Neural progenitor cell (in vitro differentiated cells): ENCODE measurements around the gene DCTPP1. TPM values are rescaled to one million over a fixed set of nuclear protein-coding genes. Genes with fewer than 3 reads are reported as not detected.

Source experiments
- DNase-seq: peaks from one replicate; pipeline ENCODE4 v3.0.0-alpha.2; 2016; ENCODE audit warnings: low spot score
- H2AFZ ChIP-seq: fragments of 200-600 bp; sonication (generic); replicated peaks from 2 replicates; pipeline ENCODE4 v1.6.1; 2016; ENCODE audit warnings: antibody characterized with exemption
- H3F3A ChIP-seq: fragments of 200-600 bp; sonication (generic); 2 replicates; pipeline ENCODE4 v1.6.1; 2016; ENCODE audit warnings: antibody characterized with exemption, low read depth
- H3K27ac ChIP-seq: fragments of 200-600 bp; sonication (generic); 2 replicates; pipeline ENCODE4 v1.5.1; 2016; ENCODE audit warnings: mild to moderate bottlenecking
- H3K27me3 ChIP-seq: fragments of 200-600 bp; sonication (generic); 2 replicates; pipeline ENCODE4 v1.6.1; 2016; ENCODE audit warnings: mild to moderate bottlenecking, moderate library complexity
- H3K36me3 ChIP-seq: fragments of 200-600 bp; sonication (generic); 2 replicates; pipeline ENCODE4 v1.5.1; 2016
- H3K4me1 ChIP-seq: fragments of 200-600 bp; sonication (generic); 2 replicates; pipeline ENCODE4 v1.6.1; 2016; ENCODE audit warnings: mixed run types
- H3K4me2 ChIP-seq: fragments of 200-600 bp; sonication (generic); 2 replicates; pipeline ENCODE4 v1.6.1; 2016
- H3K4me3 ChIP-seq: fragments of 200-600 bp; sonication (generic); 2 replicates; pipeline ENCODE4 v1.5.1; 2016
- H3K79me2 ChIP-seq: fragments of 200-600 bp; sonication (generic); 2 replicates; pipeline ENCODE4 v1.6.1; 2016; ENCODE audit warnings: low read depth
- H3K9ac ChIP-seq: fragments of 200-600 bp; sonication (generic); 2 replicates; pipeline ENCODE4 v1.6.1; 2016
- H3K9me3 ChIP-seq: fragments of 200-600 bp; sonication (generic); 2 replicates; pipeline ENCODE4 v1.5.1; 2016; ENCODE audit warnings: low read depth
- H4K20me1 ChIP-seq: fragments of 200-600 bp; sonication (generic); 2 replicates; pipeline ENCODE4 v1.6.1; 2016; ENCODE audit warnings: low read depth
- H3K27ac Mint-ChIP-seq: 3 replicates; pipeline ENCODE4 v1.8.0; 2021; ENCODE audit warnings: mixed read lengths
- H3K27me3 Mint-ChIP-seq: 2 replicates; pipeline ENCODE4 v1.8.0; 2022; ENCODE audit warnings: low read depth, mild to moderate bottlenecking, inconsistent platforms, moderate library complexity, mixed read lengths; ENCODE audit not compliant: insufficient read depth
- H3K36me3 Mint-ChIP-seq: 3 replicates; pipeline ENCODE4 v1.8.0; 2021; ENCODE audit warnings: mixed read lengths
- H3K4me1 Mint-ChIP-seq: 3 replicates; pipeline ENCODE4 v1.8.0; 2021; ENCODE audit warnings: mixed read lengths
- H3K4me3 Mint-ChIP-seq: 3 replicates; pipeline ENCODE4 v1.8.0; 2021; ENCODE audit warnings: mild to moderate bottlenecking, moderate library complexity, mixed read lengths
- H3K9me3 Mint-ChIP-seq: 3 replicates; pipeline ENCODE4 v1.8.0; 2020; ENCODE audit warnings: mixed read lengths
- CTCF ChIP-seq: fragments of 200-600 bp; sonication (generic); IDR thresholded peaks from 2 replicates; pipeline ENCODE4 v1.5.1; 2017; ENCODE audit warnings: antibody characterized with exemption, mild to moderate bottlenecking
- EZH2 ChIP-seq: fragments of 200-600 bp; sonication (generic); IDR thresholded peaks from 2 replicates; pipeline ENCODE4 v1.6.1; 2017; ENCODE audit warnings: antibody characterized with exemption, mild to moderate bottlenecking, moderate library complexity
- EZH2phosphoT487 ChIP-seq: fragments of 200-600 bp; sonication (generic); IDR thresholded peaks from 2 replicates; pipeline ENCODE4 v1.6.1; 2017; ENCODE audit warnings: antibody characterized with exemption
- total RNA-seq: library from RNA; depleted of rRNA; stranded (reverse); fragments of >200 nt; gene quantifications from 2 replicates; pipeline ENCODE4 v1.2.3, GENCODE V29; 2015; ENCODE audit warnings: low replicate concordance

The DCTPP1 gene
- total RNA-seq, 1 donor from 2014 or later: 30.4 TPM

DNA sequence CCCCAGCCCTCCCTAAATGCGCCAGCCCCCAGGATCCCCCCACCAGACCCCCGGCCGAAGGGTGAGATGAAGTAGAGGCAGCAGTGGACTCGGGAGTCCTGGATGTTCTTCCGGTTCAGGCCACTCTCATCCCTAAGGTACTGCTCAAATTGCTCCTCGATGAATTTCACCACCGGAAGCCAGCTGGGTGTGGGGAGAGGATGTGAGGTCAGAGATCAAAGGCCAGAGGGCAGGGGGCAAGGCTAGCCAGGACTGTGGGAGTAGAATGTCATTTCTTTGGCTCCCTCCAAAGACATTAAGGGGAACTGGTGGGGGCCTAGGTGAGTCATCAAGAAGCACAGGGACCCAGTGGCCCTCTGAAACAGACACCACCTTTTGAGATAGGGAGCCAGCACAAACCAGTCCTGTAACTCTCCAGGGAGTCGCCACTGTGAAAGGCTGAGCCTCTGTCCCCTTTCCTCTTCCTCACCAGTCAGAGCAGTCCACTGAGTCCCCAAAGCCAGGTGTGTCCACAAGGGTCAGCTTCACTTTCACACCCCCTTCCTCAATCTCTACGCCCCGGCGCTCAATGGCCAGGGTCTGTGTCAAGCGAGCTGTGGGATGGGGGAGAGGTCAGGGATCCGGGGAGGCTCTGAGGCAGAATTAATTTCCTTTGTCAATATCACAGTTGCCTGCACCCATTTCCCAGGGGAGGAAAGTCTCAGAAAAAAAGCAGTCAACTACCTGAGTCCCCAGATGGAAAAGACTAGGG is 48.4 kb downstream of the DCTPP1 start:
- Mint-ChIP-seq H3K9me3 (no peaks in the 10 kb centered on the region), H3K4me3 (no peak overlapping the region), H3K27ac (peak overlapping the region; percentile 14), H3K27me3 (peaks cover 2% of the 10 kb centered on the region), H3K36me3 (peaks cover 3% of the 10 kb centered on the region), H3K4me1 (peaks cover 29% of the 10 kb centered on the region)
- Histone ChIP-seq H3K4me3 (no peak overlapping the region), H4K20me1 (peaks cover 6% of the 10 kb centered on the region), H3K27me3 (no peaks in the 10 kb centered on the region), H2AFZ (no peak overlapping the region), H3F3A (peaks cover 27% of the 10 kb centered on the region), H3K4me2 (no peak overlapping the region), H3K27ac (no peak overlapping the region), H3K9me3 (no peaks in the 10 kb centered on the region), H3K4me1 (peaks cover 9% of the 10 kb centered on the region), H3K79me2 (peaks cover 16% of the 10 kb centered on the region), H3K36me3 (no peaks in the 10 kb centered on the region), H3K9ac (no peak overlapping the region)
- no peak for DNase-seq
- TF ChIP-seq EZH2: no peak

DNA sequence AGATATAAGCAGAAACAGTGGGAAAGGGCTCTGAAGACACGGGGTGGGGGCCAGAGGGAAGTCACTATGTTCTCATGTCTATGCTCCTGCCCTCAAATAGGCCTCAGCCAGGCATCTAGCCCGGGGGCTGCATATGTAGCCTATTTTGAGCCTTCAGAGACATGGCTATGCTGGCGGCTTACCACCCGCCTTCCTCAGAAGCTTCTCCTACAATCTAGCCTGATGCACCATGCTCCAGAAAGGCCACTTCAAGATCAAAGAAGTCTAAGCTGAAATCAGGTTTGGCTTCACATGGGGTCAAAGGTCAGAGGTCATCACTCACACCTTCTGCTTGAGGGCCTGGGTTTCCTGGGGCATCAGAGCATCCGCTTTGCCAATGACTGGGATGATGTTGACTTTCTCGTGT is 49.0 kb downstream of the DCTPP1 start:
- peaks cover 6% of the 10 kb centered on the region for H4K20me1 ChIP-seq
- no peak for TF ChIP-seq EZH2phosphoT487
- no peak for TF ChIP-seq EZH2
- no peak for TF ChIP-seq CTCF
- no peak for DNase-seq
- H2AFZ ChIP-seq: no peak overlapping the region
- no peak overlapping the region for H3K9ac ChIP-seq
- peaks cover 27% of the 10 kb centered on the region for H3F3A ChIP-seq
- peaks cover 2% of the 10 kb centered on the region for H3K27me3 Mint-ChIP-seq
- H3K36me3 ChIP-seq: no peaks in the 10 kb centered on the region
- H3K79me2 ChIP-seq: peaks cover 16% of the 10 kb centered on the region
- no peak overlapping the region for H3K27ac Mint-ChIP-seq
- H3K4me3 ChIP-seq: no peak overlapping the region
- peaks cover 29% of the 10 kb centered on the region for H3K4me1 Mint-ChIP-seq
- H3K4me1 ChIP-seq: peaks cover 14% of the 10 kb centered on the region
- no peaks in the 10 kb centered on the region for H3K9me3 Mint-ChIP-seq
- H3K36me3 Mint-ChIP-seq: peaks cover 3% of the 10 kb centered on the region
- H3K4me3 Mint-ChIP-seq: peak overlapping the region; percentile 73
- no peak overlapping the region for H3K27ac ChIP-seq
- no peaks in the 10 kb centered on the region for H3K9me3 ChIP-seq
- no peak overlapping the region for H3K4me2 ChIP-seq
- H3K27me3 ChIP-seq: no peaks in the 10 kb centered on the region

- peaks cover 16% of the 10 kb centered on the region for H3K79me2 ChIP-seq
- peak overlapping the region; percentile 79 for H3K4me2 ChIP-seq
- TF ChIP-seq CTCF (no peak), EZH2 (no peak), EZH2phosphoT487 (no peak)
- Mint-ChIP-seq H3K36me3 (peaks cover 3% of the 10 kb centered on the region), H3K9me3 (no peaks in the 10 kb centered on the region), H3K4me1 (peaks cover 33% of the 10 kb centered on the region), H3K27ac (peak overlapping the region; percentile 85), H3K4me3 (peak overlapping the region; percentile 95), H3K27me3 (no peaks in the 10 kb centered on the region)
- peaks cover 17% of the 10 kb centered on the region for H3K4me1 ChIP-seq
- no peak for DNase-seq
- H3K27ac ChIP-seq: no peak overlapping the region
- H3K9ac ChIP-seq: no peak overlapping the region
- H3K4me3 ChIP-seq: no peak overlapping the region
- H2AFZ ChIP-seq: no peak overlapping the region
- no peaks in the 10 kb centered on the region for H3K36me3 ChIP-seq
- H3K9me3 ChIP-seq: no peaks in the 10 kb centered on the region
- H4K20me1 ChIP-seq: peaks cover 6% of the 10 kb centered on the region
- H3K27me3 ChIP-seq: no peaks in the 10 kb centered on the region
- H3F3A ChIP-seq: peaks cover 27% of the 10 kb centered on the region
These were observed 49.6 kb downstream of the DCTPP1 start for GRCh38 chr16:30380072-30380802.
